ENCODE results near the gene SLC24A2. TPM values are rescaled to one million over a fixed set of nuclear protein-coding genes. Genes with fewer than 3 reads are reported as not detected.

SLC24A2 gene
- total RNA-seq, result not detected in 2 replicates

DNA sequence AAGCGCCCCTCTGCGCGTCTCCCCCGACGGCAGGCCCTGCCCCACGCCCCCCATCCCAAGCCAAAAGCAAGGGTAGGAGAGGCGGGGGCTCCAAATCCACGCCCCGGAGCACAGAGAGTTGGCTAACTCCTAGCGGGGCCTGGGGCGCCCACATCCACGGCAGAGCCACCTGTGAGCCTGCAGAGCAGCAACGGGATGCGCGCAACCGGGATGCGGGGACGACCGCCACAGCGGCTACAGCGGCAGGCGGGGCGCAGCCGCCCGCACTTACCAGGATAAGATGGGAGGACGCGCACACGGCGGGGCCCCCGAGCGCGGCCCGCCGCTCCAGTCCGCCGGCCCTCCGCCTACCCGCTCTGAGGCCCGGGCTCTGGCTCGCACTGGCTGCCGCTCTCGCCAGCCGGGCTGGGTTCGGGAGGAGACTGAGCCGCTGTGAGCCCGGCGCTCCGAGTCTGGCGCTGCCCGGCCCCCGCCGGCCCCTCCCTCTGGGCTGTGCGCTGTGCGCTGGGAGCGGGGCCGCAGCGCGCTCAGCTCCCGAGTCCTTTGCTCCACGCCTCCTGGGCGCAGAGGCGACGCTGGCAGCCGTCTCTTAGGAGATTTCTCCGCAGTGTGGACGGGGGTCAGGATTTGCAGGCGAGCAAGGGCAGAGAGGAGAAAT lies at the start of gene SLC24A2:
Gene SLC24A2 (minus strand): TSS at position 424 of the 658 bp plus-strand sequence.

